HuH-7 (cell line): Measurements from ENCODE around the gene HAAO.
"Not testable (repeated sequence)": the region's sequence is repeated elsewhere in the genome, so short reads cannot be mapped to it uniquely, and the experiment has no call there.

Source experiments
- DNase-seq: peaks from one replicate; pipeline ENCODE4 v3.0.0; 2011; ENCODE audit warnings: low spot score

Gene HAAO

GRCh38 chr2:42792583-42793333, at the start of gene HAAO:
HAAO (minus strand) TSS chr2:42792583; CDS start chr2:42792536, 47 bp downstream.
- peak; percentile 80 for DNase-seq

- DNase-seq = no peak
Measured at GRCh38 chr2:42841344-42841743, 49.0 kb upstream of the HAAO start.

GRCh38 chr2:42840760-42841159, 48.4 kb upstream of the HAAO start:
- no peak for DNase-seq

GRCh38 chr2:42839809-42840501, 47.6 kb upstream of the HAAO start:
- no peak for DNase-seq

GRCh38 chr2:42838133-42838532, 45.8 kb upstream of the HAAO start:
- DNase-seq = no peak

- DNase-seq = no peak
Measured at GRCh38 chr2:42835577-42836371, 43.4 kb upstream of the HAAO start.

GRCh38 chr2:42834161-42834560, 41.8 kb upstream of the HAAO start:
- no peak for DNase-seq

- DNase-seq = no peak
Measured at GRCh38 chr2:42832289-42832634, 39.9 kb upstream of the HAAO start.

GRCh38 chr2:42831575-42832288, 39.3 kb upstream of the HAAO start:
- not testable (repeated sequence) for DNase-seq

GRCh38 chr2:42830922-42831574, 38.7 kb upstream of the HAAO start:
- DNase-seq = no peak

GRCh38 chr2:42829671-42830440, 37.5 kb upstream of the HAAO start:
- no peak for DNase-seq

GRCh38 chr2:42828487-42829425, 36.4 kb upstream of the HAAO start:
- DNase-seq = peak; percentile 74

- DNase-seq = peak; percentile 52
Measured at GRCh38 chr2:42827647-42828486, 35.5 kb upstream of the HAAO start.

- DNase-seq = no peak
Measured at GRCh38 chr2:42826231-42826630, 33.8 kb upstream of the HAAO start.

- DNase-seq = no peak
Measured at GRCh38 chr2:42824454-42824807, 32.0 kb upstream of the HAAO start.

- DNase-seq = no peak
Measured at GRCh38 chr2:42823744-42824453, 31.5 kb upstream of the HAAO start.

- no peak for DNase-seq
Measured at GRCh38 chr2:42819160-42819559, 26.8 kb upstream of the HAAO start.

- DNase-seq = no peak
Measured at GRCh38 chr2:42815726-42816125, 23.3 kb upstream of the HAAO start.
